GM10847 (cell line): ENCODE results near the gene MRPL17.

Source experiments
- POLR2A ChIP-seq: IDR thresholded peaks from 2 replicates; pipeline ENCODE4 v1.6.1; 2011; ENCODE audit not compliant: insufficient read length; ENCODE audit errors: extremely low read depth

Gene MRPL17

GRCh38 chr11:6660712-6661111, 22.4 kb downstream of the MRPL17 start:
- TF ChIP-seq POLR2A, result no peak

GRCh38 chr11:6658647-6659046, 24.5 kb downstream of the MRPL17 start:
- no peak for TF ChIP-seq POLR2A

DNA sequence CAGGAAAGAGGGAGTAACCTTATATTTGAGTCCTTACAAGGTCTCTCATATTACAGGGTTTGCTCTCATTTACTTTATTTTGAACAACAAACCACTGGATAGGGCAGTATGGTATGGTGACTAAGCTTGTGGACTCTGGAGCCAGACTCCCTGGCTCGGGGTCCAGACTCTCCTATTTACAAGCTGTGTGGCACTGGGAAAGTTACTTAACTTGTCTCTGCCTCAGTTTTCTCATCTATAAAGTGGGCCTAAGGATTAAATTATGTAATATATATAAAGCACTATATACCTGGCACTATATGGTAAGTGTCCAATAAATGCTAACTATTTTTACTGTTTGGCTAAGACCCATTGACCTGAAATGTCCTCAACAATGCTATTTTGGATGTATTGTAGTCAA, 25.8 kb downstream of the MRPL17 start:
- no peak for TF ChIP-seq POLR2A

GRCh38 chr11:6656936-6657335, 26.2 kb downstream of the MRPL17 start:
- TF ChIP-seq POLR2A, result no peak

DNA sequence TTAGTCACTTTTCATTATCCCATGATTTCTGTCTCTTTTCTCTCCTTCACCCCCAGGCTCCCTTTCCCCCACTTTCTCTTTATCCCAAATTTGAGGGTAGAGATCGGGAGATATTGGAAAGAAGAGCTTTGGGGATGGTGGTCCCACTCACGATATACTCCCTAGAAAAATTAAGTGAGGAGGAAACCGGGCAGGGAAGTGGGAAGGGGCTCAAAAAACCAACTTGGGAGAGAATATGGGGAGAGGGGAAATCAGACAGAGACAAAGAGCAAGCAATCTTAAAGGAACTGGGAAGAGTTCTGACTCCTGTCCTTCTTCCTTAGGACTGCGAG, 26.6 kb downstream of the MRPL17 start:
- no peak for TF ChIP-seq POLR2A

- no peak for TF ChIP-seq POLR2A
Observed at GRCh38 chr11:6655790-6656583, 27.2 kb downstream of the MRPL17 start, which contains the start of gene DCHS1. DCHS1 (minus strand) TSS chr11:6655809; CDS start chr11:6641613, 14,196 bp downstream.

DNA sequence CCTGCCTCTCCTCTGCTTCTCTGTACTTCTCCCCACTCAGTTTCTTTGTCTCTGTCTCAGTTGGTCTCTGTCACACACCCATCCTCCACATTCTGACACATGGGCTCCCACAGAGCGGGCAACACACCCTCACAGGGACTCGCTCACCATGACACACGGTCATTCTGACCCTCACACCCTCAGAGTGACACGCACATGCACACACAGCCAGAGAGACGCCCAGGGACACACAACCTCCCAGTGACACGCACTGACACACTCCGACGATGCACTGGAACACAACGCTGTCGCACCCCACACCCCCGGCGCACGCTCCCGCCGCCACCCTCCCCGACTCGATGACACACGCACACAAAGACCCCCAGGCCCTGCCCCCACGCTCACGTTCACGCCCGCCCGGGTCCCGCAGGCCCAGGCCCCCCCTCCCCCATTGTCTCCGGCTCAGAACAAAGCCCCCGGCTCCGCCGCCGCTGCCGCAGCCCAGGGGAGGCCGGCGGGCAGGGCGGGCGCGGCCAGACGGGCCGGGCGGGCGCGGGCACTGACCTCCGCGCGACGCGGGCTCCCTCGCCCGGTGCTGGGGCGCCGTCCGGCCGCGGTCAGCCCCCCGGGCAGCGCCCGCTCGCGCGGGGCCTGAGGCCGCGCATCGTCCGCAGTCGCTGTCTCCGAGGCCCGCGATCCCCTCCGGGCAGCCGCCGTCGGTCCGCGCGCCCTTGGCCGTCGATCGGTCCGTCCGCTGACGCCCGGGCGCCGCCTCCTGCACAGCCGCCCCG, 27.9 kb downstream of the MRPL17 start:
- TF ChIP-seq POLR2A, result no peak

DNA sequence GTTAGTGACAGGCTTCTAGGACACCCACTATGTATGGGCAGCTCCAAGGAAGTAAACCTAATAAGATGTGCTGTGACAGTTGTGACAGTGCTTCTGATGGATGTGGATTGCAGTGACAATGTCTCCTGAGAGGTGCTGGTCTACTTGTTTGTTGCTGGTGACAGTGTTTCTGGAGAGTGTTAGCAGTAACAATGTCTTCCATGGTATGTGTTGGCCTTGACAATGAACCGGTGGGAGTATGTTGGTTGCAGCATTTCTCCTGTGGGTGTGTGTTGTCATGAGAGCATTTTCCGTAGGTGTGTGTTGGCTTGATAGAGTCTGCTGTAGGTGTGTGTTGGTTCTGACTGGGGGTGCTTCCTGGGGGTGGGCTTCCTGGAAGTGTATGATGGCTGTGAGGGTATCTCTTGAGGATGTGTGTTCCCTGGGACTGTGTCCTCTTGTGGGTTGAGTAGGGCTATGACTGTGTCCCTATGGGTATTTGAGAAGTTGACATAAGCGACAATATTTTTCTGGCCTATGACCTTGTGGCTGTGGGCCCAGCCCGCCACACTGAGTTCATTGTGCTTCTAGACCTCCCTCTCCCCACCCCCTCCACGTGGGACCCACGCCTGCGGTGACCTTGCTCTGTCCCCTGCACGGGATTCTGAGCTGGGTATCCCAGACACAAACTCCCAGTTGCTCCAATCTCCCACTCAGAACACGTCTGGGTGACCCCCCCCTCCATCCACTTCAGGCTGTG, 28.7 kb downstream of the MRPL17 start:
- no peak for TF ChIP-seq POLR2A

GRCh38 chr11:6653656-6654055, 29.5 kb downstream of the MRPL17 start:
- TF ChIP-seq POLR2A, result no peak

DNA sequence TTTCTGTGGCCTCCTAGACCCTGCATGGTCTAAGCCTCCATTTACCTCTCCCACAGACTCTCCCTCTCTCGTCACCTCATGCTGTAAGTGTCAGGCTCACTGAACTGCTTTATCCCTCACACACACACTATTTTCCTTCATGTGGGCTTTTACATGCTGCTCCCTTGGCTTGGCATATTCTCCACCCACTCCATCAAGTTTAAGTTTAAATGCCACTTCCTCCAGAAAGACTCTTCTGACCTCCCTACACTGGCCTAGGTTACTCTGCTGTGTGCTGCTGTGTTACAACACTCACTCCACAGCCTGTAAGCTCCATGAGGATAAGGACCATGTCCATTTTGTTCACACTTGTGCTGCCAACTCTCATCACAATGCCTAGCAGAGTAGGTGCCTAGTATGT, 30.0 kb downstream of the MRPL17 start:
- TF ChIP-seq POLR2A, result no peak

GRCh38 chr11:6652182-6652581, 31.0 kb downstream of the MRPL17 start:
- no peak for TF ChIP-seq POLR2A

DNA sequence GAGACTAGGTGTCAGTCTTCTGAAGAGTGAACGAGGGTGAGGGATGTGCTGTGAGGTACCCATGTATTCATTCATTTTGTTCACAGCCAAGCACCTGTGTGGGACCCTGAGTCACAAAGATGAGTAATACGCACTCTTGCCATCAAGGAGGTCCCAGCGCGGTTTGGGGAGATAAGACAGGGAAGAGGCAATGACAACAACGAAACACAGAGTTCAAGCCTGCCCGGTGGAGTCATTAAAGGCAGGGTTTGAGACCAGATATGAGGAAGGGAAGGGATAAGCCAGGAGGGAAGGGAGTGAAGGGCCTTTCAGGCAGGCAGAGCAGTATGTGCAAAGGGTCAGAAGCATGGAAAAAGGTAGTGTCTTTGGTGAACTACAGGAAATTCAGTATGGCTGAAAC, 32.2 kb downstream of the MRPL17 start:
- no peak for TF ChIP-seq POLR2A

GRCh38 chr11:6650104-6650503, 33.0 kb downstream of the MRPL17 start:
- TF ChIP-seq POLR2A, result no peak

DNA sequence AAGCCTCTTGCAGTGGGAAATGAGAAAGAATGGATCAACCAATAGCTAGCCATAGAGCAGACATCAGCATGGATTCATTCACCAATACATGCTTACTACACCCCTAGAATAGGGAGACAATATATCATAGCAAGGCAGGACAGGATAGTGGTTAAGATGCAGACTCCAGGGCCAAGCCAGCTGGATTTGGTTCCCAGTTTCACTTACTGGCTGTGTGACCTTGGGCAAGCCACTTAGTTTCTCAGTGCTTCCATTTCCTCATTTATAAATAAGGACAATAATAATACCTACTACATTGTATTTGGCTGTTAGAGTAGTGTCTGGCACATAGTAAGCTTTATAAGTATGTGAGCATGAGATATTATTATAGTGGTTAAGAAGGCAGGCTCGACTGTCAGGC, 34.6 kb downstream of the MRPL17 start:
- TF ChIP-seq POLR2A, result no peak

DNA sequence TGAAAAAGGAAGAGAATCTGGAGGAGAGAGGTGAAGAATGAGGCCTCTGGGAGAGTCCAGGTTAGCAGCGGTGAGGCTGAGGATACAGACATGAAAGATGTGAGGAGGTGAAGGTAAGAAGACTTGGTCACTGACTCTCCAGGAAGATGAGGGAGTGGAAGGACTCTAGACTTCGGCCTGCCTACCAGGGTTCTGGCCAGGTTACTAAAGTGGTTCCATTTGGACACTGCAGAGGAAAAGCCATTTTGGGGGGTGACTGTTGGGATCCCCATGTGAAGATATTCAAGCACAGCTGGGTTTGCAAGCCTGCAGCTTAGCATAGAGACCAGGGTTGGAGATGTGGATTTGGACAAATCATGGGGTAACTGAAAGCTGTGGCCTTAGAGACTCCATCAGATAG, 35.3 kb downstream of the MRPL17 start:
- TF ChIP-seq POLR2A, result no peak
